HG03432 (cell line): ENCODE measurements around the gene ZSCAN32.

ENCODE experiments used
- ATAC-seq: cut with Tn5 transposase; IDR thresholded peaks from one replicate; pipeline ENCODE4 v1.9.1; 2021; ENCODE audit warnings: mild to moderate bottlenecking, moderate library complexity; ENCODE audit not compliant: unreplicated experiment

Gene ZSCAN32

DNA sequence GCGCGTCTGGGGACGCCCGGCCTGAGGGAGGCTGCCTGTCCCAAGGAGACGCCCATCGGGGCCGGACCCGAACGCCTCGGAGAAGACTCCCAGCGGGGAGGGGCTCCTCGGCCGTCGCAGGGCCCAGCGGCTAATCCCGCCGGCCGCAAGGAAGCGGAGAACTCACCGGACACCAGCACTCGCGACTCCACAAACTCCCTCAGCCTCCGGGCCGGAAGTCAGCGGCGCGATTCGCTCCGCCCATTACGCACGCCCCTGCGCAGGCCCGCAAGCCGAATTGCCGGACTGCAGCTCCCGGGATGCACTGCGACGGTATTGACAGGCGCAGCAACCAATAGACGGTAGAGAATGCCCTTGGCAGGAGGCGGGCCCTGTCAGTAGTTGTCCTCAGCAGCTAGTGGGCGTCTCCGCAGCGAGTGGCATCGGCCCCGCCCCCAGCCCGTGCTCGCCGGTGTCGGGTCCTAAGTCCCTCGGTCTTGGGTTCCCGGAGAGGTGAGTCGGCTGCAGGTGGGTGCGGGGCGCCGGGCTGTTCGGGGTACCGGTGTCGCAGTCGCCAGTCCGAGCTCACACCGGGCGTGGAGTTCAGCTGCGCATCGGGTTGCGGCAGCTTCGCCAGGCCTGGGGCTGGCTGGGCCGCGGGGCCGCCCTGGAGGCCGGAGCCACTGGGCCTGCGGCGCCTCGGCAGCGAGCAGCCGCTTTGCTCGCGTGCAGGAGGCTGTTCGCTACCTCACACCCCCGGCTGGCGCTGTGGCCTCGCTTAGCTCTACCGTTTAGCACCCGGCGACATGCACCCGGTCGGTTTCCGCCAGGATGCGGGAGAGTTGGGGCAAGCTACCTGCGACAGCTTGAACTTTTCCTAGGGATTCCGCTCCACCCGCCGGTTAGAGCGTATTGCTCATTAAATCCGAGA, at the start of gene ZSCAN32, which contains the start of gene ZNF174:
ZSCAN32 (minus strand) TSS at position 226 of the 910 bp plus-strand sequence. CDS start 3,447 bp downstream, outside the sequence.
ZNF174 (plus strand) TSS at position 437 of the 910 bp plus-strand sequence. CDS start 790 bp downstream, outside the sequence.
- peak; percentile 97 for ATAC-seq

DNA sequence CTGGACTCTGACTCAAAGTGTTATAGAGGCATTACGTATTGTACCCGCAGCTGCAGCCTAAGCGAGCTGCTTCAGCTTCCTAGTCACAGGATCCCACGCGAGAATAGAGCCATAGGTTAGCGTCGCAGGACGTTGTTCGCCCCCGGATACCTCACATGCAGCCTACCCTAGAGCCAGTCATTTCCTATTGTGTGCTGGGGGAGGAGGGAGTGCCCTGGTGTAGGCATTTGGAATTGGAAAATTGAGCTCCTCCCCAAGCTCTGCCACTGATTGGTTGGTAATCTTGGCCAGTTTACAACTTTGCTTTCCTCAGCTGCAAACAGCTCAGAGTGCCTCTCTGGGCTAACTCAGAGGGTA, 43.2 kb upstream of the ZSCAN32 start:
- ATAC-seq: peak; percentile 41

DNA sequence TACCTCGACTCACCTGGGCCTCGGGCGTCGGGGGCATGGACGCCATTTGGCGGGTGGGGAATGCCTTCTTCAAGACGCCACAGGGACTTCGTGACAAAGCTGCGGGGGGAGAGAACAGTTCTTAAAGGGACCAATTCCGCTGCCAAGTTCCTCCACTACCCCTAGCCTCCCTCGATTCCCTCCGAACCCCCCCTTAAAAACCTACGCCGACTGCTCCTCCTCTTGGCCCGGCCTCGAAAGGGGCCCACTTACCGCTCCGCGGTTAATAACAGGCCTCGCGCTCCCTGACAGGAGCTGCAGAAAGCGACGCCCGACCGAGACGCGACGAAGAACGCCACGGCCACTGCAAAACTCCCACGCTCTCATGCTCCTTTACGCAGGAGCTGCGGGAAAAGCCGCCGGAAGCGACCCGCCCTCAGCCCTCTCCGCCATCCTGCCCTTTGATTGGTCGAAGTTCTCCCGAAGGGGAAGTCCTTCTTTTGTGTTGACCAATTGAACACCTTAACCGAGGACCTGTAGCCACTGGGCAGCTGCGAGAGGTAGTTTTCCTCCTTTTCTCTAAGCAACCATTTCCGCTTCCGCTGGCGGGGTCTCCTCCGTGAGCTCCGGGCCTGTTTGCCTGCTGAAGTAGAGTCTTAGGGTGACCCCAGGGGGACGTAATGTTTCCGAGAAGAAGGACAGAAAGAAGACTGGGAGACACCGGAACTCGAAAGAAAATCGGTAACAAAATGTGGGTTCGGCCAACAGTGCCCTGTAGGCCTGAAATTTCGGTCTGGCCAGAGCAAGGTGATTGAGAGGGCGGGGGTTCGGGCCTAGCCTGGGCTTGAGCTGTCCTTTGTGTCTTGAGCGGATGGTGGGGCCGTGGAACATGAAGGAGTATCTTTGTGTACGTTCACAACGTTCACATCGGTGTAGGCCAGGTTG, 42.6 kb upstream of the ZSCAN32 start, which contains the start of the genes NAA60 and ZNF597:
NAA60 (plus strand) TSS at position 573 of the 924 bp plus-strand sequence. CDS start 32,548 bp downstream, outside the sequence.
ZNF597 (minus strand) TSS at position 397 of the 924 bp plus-strand sequence; CDS start at position 46, 351 bp downstream.
- peak; percentile 92 for ATAC-seq

DNA sequence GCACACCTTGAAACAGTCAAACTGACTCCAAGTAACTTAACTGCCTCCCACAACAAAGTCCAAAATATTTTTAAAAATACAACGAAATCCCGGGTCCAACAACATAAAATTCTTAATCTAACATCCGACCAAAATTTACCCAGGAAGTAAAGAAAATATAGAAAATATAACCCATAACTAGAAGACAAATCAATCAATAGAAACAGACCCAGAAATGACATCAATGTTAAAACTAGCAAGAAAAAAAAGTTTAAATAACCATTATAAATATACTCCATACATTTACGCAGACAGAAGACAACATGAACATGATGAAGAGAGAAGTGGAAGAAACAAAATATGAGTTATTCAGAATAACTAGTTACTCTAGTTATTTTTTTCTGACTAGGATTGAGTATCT, 38.8 kb upstream of the ZSCAN32 start:
- no peak for ATAC-seq

DNA sequence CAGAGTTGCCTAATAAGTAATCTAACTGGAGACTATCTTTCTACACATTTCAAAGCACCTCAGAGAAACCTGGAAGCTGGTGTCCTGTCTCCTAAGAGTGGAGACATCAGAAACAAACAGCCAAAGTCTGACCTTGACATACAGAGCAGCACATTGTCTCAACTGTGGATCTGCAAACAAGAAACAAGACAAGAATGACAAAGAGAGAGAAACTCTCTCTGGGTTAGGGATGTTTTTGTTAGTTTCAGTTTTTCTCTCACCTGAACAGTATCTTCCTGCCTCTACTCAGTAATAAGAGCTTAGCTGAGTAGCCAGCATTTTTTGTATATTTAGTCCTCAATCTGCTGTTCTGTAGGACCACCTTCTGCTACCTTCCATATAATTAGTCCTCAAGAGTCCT, 33.6 kb upstream of the ZSCAN32 start:
- no peak for ATAC-seq

DNA sequence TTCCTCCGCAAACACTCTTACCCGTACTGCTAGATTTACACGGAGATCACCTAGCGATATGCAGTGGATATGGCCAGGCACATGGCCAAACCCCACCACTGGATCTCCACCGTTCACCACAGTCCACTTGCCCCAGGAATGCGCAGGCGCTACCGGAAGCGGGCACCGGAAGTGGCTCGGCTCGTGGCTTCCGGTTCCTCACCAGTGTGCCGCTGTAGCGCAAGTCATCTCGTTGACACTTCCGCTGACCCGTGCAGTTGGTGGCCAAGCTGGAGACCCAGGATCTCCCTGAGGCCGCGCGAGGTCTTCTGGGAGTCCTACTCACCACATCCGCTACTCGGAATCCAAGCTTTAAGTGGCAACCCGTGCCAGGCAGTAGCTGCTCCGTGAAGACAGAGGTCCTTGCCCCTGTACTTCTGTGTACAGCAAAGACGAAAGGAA, 31.0 kb upstream of the ZSCAN32 start:
- no peak for ATAC-seq

DNA sequence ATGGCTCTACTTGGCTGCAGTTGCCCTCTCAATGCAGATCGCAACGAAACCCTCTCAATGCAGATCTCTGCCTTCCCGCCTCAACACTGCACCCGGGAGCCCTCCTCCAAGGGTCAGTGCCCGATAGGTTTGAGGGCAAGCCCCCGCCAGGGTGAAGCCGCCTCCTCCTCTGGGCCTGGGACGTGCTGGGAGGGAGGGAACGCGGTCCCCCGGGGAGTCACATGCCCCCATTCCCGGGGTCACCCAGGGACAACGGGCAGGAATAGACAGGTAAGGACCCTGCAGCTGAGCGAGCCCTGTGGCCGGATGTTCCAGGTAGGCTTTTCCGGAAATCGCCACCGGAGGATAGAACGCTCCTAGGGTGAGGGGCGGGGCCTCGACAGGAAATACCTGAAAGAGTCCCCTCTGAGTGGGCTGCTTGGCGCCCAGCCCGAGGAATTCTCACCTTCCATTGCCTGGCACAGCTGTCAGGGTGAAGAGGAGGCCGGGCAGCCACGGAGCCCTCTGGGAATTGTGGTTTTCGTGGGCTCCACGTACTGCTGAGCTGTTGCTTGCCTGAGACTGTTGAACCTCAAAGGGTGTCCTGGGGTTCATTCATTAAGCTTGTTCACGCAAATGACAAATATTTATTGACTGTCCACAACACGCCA, 13.1 kb upstream of the ZSCAN32 start:
- no peak for ATAC-seq

DNA sequence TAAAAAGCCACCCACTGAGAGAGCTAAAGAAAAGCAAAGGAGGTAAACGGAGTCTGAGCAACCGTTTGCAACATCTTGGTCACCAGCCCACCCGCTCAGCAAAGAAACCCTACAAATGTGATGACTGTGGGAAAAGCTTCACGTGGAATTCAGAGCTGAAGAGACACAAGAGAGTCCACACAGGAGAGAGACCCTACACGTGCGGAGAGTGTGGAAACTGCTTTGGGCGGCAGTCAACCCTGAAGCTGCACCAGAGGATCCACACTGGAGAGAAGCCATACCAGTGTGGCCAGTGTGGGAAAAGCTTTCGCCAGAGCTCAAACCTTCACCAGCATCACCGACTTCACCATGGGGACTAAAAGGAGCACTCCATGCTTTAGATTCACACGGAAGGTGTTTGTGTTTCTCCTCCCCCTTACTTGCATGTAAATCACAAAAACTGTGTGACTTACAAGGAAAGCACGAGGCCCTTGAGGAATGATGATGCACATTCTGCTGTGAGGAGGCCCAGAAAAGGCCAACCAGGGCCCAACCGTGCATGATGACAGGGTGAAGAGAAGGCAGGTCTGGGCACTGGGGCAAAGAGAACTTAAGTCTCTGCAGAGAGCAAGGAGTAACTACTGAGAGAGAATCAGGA, 7.9 kb upstream of the ZSCAN32 start:
- ATAC-seq: no peak

DNA sequence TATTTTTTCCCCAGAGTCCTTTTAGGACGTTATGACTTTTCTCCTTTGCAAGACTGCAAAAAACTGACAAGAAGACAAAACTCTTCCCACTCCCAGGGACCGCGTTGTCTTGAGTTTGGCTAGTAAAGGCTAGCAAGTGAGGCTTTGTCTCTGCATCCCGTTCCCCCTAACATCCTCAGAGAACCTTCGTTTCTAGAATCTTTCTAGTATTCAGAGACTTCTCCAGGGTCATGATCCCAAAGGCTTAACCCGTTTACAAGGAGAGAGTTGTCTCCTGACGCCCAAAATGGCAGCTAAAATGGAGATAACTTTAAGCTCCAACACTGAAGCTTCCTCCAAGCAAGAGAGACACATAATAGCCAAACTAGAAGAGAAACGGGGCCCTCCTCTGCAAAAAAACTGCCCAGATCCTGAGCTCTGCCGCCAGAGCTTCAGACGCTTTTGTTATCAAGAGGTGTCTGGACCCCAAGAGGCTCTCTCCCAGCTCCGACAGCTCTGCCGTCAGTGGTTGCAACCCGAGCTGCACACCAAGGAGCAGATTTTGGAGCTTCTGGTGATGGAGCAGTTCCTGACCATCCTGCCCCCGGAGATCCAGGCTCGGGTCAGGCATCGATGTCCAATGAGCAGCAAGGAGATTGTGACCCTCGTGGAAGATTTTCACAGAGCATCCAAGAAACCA, 1.1 kb upstream of the ZSCAN32 start:
- no peak for ATAC-seq

DNA sequence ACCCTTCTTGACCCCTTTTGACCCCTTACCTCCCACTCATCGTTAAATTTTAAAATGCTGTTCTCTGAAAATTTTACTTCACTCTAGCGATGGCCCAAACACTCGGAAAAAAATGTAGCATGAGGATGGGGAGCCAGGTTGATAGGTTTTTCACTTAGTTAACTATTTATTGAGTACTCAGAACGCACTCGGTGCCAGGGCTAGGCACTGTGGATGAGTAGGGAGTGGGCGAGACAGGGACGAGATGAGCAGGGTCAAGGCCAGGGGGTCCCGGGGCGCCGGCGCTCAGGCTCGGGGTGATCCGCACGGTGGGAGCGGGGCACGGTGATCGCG, 392 bp downstream of the ZSCAN32 start:
- no peak for ATAC-seq

DNA sequence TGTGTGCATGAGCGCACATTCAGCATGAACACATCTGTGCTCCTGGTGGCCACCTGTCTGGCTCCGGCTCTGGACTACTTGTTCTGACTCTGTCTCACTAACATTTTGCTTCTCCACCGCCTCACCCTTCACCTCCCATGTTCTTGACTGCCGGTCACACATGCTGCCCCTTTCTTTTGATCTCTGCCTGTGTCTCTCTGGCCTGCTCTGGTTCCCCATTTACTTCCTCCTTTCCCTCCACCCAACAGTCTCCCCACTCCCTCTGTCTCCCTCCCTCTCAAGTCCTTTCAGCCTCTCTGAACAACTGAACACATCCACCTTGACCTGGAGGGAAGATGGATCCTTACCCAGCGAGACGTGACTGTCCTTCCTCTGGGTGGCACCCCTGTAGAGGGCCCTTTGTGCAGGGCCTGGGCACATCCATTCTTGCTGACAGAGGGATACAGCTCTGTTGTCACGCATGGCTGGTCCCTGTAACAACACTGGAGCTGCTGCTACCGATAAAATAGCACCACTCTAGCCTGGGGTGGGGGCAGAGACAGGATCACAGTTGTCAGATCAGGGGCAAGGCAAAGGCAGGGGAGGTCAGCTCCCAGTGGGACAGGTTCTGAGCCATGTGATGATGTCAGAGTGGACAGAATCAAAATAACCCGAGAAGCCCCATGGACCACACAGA, 11.0 kb downstream of the ZSCAN32 start:
- no peak for ATAC-seq

DNA sequence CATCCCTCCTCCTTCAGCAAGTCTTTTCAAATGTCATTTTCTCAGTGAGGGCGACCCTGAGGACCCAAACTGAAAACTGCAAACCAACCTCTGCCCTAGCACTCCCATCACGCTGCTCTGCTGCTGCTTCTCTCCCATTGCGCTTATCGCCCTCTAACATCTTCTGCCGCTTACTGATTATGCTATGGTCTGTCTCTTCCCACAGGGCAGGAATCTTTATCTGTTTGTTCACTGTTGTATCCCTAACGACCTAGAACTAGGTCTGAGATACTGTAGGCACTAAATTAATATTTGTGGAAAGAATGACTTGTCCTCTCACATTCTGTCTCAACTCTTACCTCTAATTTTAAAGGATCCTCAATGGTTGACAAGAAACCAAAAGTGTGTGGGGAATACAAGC, 12.5 kb downstream of the ZSCAN32 start:
- ATAC-seq: no peak

DNA sequence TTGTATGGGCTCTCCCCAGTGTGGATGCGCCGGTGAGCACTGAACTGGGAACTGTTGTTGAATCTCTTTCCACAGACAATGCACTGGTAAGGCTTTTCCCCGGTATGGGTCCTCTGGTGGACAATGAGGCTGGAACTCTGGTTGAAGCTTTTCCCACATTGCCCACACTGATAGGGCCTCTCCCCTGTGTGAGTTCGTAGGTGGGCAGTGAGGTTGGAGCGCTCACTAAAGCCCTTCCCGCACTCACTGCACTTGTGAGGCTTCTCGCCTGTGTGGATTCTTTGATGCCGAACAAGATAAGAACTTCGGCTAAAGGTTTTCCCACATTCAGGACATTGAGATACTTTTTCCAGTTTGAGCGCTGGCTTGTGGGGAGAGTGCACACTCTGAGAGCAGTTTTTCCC, 17.8 kb downstream of the ZSCAN32 start:
- no peak for ATAC-seq

DNA sequence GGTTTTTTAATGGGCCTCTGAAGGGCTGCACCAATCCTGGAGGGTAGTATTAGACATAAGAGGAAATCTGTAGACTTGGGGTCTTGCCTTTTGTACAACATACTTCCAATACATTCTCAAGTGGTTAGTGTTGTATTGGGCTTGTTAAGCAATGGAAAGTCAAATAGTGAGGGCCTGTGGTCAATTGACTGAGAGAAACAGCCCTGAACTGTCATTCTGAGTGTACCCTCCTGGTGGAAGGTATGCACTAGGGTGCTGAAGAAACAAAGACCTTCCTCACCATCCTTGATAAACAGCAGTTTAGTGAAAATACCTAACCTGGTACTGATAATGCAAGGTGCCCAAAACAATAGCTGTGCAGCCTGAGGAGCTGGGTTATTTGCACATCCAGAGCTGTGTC, 22.9 kb downstream of the ZSCAN32 start:
- no peak for ATAC-seq

DNA sequence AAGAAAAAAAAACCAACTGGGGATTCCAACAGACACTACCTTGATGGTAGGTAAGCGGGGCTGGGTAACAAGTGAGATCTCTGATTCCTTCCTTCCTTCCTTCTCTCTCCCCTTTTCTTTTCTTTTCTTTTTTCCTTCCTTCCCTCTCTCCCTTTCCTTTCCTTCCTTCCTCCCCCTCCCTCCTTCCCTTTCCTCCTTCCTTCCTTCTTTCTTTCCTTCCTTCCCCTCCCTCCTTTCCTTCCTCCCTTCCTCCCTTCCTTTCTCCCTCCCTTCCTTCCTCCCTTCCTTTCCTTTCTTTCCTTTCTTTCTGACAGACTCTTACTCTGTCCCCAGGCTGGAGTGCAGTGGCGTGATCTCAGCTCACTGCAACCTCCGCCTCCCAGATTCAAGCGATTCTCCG, 25.1 kb downstream of the ZSCAN32 start:
- ATAC-seq: no peak

DNA sequence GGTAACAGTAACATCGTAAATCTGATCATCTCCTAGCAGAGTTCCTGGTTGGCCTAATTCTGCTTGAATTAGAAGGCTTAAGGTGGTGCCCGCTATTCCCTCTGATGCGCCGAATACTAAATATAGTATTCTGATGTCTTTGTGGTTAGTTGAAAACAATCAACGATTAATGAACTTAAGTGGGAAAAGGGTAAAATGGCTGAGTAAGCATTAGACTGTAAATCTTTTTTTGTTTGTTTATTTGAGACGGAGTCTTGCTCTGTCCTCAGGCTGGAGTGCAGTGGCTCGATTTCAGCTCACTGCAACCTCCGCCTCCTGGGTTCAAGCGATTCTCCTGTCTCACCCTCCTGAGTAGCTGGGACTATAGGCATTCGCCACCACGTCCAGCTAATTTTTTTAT, 31.7 kb downstream of the ZSCAN32 start:
- ATAC-seq: no peak

DNA sequence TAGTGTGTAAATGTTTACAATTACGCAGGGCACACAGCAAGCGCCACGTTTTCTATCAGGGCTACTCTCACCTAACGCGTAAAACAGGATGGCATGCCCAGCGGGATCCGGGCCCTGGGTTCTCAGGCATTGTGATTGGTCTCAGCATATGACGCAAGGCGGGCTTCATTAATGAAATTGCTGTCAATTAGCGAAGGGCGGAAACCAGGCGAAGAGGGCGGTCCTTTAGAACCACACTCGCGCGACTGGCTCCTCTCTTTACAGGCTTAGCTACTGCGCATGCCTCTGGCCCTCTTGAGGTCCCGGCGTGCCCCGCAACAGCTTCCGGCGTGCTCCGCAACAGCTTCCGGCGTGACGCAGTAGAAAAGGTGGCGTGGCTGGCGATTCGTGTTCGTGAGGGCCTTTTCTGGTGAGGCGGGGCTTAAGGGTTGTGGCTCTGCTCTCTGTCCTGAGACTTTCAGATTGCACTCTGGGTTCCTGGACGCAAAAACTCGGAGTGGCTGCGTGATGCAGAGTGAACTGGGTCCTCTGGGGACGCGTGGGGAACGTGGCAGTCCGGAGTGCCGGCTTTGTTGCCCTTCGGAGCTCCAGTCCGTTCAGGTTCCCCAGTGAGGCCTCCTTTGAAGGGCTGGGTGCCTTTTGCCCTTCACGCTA, 35.9 kb downstream of the ZSCAN32 start:
- ATAC-seq: peak; percentile 69

DNA sequence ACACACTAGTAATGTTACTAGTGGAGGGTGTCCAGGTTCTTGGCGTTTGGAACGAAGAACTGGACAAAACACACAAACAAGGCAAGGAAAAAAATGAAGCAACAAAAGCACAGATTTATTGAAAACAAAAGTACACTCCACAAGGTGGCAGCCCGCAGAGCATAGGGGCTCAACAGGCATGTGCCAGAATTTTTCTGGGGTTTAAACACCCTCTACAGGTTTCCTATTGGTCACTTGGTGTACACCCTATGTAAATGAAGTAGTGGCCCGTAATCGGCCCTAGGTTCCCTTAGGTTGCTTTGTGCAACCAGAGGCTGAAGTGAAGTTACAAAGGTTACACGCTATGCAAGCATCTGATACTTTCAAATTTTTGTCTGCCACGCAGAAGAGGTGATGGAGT, 37.0 kb downstream of the ZSCAN32 start:
- ATAC-seq: no peak

DNA sequence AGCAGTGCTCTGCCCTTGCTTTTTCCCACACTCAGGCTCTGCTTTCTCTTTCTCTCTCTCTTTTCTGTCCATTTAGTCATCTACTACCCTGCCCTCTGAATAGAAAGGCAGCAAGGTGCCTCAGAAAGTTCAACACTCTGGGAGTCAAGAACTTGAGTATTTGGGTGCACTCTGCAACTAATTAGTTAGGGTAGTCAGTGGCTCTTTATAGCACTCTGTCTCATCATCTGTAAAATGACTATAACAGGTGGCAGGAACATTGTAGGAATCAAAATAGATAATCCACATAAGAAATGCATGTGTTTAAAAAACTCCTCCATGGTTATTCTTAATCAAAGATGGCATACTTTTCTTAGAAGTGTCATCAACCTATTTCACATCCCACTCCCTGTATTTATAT, 37.9 kb downstream of the ZSCAN32 start:
- ATAC-seq: no peak
